Non-pigmented ciliary epithelial cell (primary cell): ENCODE measurements around the gene TBK1.

ENCODE experiments used
- DNase-seq: peaks from one replicate; pipeline ENCODE4 v3.0.0-alpha.2; 2010; ENCODE audit warnings: low read depth

Gene TBK1

DNA sequence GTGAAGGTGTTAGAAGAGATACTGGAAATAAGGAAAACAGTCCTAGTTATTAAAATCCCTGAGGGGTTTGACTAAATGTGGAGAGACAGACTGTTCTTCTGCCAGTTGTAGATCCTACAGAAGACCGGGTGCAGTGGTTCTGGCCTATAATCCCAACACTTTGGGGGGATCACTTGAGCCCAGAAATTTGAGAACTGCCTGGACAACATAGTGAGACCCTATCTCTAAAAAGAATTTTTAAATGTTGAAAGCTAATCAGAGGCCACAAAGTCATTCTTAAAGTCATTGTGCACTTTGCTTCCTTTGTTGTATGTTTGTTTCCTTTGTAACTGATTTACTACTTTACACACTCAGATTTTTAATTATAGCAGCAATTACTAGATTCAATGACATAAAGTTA is 97.2 kb downstream of the TBK1 start:
- DNase-seq = no peak

DNA sequence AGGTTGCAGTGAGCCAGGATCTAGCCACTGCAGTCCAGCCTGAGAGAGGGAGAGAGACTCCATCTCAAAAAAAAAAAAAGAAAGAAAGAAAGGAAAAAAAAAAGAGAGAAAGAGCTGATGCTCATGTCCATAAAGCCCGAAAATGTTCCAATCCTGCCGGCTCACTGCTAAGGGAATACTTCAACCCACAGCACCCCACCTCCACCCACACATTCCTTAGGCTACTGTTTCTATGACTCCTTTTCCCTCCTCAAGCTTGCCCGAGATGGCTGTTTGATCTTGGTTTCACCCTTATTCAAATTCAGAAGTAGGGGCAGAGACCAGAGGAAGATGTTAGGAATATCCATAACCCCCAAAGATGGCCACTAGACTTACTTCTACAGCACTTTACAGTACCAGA is 98.8 kb downstream of the TBK1 start:
- DNase-seq = no peak

DNA sequence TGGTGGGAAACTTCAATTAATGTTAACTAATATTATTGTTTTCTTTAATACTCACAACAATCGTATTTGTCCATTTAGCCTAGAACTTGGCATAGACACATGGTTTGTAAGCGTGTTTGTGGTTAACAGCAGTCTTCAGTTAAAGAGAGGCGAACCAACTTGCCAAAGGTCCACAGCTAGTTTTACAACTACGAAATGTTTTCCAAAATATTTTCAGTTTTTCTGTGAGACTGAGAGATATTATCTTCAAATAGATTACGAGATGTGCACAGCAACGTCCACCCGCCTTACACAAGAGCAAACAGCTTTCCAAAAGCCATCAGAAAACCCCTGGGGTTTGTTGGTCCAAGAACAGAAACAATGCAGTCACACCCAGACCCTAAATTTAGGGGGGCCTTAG is 99.8 kb downstream of the TBK1 start:
- no peak for DNase-seq
